Measurements from ENCODE around the gene GRHL1.

Gene GRHL1

GRCh38 chr2:10047616-10048500 is 96.4 kb downstream of the GRHL1 start:
- FAIRE-seq = no peak

GRCh38 chr2:10048501-10049171 is 97.1 kb downstream of the GRHL1 start:
- FAIRE-seq = peak; percentile 92
